ENCODE data around the gene MRPL12.

MRPL12 gene

GRCh38 chr17:81712468-81713003 is 9.4 kb downstream of the MRPL12 start:
- in situ Hi-C loops (cut with HindIII; ENCODE audit: low pct_ligation_motif_present, low pct_unique_long_range_greater_than_20kb, low sequenced_read_pairs) = no loop called here
- DNase-seq = peak; percentile 53

GRCh38 chr17:81713004-81713555 is 9.9 kb downstream of the MRPL12 start:
- no peak for DNase-seq
- in situ Hi-C loops (cut with HindIII; ENCODE audit: low pct_ligation_motif_present, low pct_unique_long_range_greater_than_20kb, low sequenced_read_pairs) = no loop called here

- DNase-seq = no peak
- in situ Hi-C loops (cut with HindIII; ENCODE audit: low pct_ligation_motif_present, low pct_unique_long_range_greater_than_20kb, low sequenced_read_pairs) = no loop called here
Measured at GRCh38 chr17:81713556-81714411, 10.6 kb downstream of the MRPL12 start.

GRCh38 chr17:81714412-81715106 is 11.4 kb downstream of the MRPL12 start:
- DNase-seq = no peak
- in situ Hi-C loops (cut with HindIII; ENCODE audit: low pct_ligation_motif_present, low pct_unique_long_range_greater_than_20kb, low sequenced_read_pairs) = no loop called here

- in situ Hi-C loops (cut with HindIII; ENCODE audit: low pct_ligation_motif_present, low pct_unique_long_range_greater_than_20kb, low sequenced_read_pairs) = no loop called here
Measured at GRCh38 chr17:81715107-81715871, 12.1 kb downstream of the MRPL12 start.

GRCh38 chr17:81715872-81716673 is 12.9 kb downstream of the MRPL12 start:
- no peak for DNase-seq
- in situ Hi-C loops (cut with HindIII; ENCODE audit: low pct_ligation_motif_present, low pct_unique_long_range_greater_than_20kb, low sequenced_read_pairs) = no loop called here

More at GRCh38 chr17:81715107-81715871, 12.1 kb downstream of the MRPL12 start:
- no peak for DNase-seq

GRCh38 chr17:81716674-81716996 is 13.5 kb downstream of the MRPL12 start:
- no peak for DNase-seq
- in situ Hi-C loops (cut with HindIII; ENCODE audit: low pct_ligation_motif_present, low pct_unique_long_range_greater_than_20kb, low sequenced_read_pairs) = no loop called here

- in situ Hi-C loops (cut with HindIII; ENCODE audit: low pct_ligation_motif_present, low pct_unique_long_range_greater_than_20kb, low sequenced_read_pairs) = no loop called here
- no peak for DNase-seq
Measured at GRCh38 chr17:81717049-81717765, 14.0 kb downstream of the MRPL12 start.

GRCh38 chr17:81717766-81718089 is 14.6 kb downstream of the MRPL12 start:
- in situ Hi-C loops (cut with HindIII; ENCODE audit: low pct_ligation_motif_present, low pct_unique_long_range_greater_than_20kb, low sequenced_read_pairs) = no loop called here
- no peak for DNase-seq

- DNase-seq = no peak
- in situ Hi-C loops (cut with HindIII; ENCODE audit: low pct_ligation_motif_present, low pct_unique_long_range_greater_than_20kb, low sequenced_read_pairs) = no loop called here
Measured at GRCh38 chr17:81719410-81720266, 16.5 kb downstream of the MRPL12 start.

GRCh38 chr17:81720267-81721071 is 17.3 kb downstream of the MRPL12 start:
- in situ Hi-C loops (cut with HindIII; ENCODE audit: low pct_ligation_motif_present, low pct_unique_long_range_greater_than_20kb, low sequenced_read_pairs) = no loop called here

GRCh38 chr17:81722184-81723120 is 19.3 kb downstream of the MRPL12 start:
- in situ Hi-C loops (cut with HindIII; ENCODE audit: low pct_ligation_motif_present, low pct_unique_long_range_greater_than_20kb, low sequenced_read_pairs) = no loop called here
- peak; percentile 72 for DNase-seq

More at GRCh38 chr17:81720267-81721071, 17.3 kb downstream of the MRPL12 start:
- DNase-seq = no peak

GRCh38 chr17:81723651-81724209 is 20.6 kb downstream of the MRPL12 start:
- no peak for DNase-seq
- in situ Hi-C loops (cut with HindIII; ENCODE audit: low pct_ligation_motif_present, low pct_unique_long_range_greater_than_20kb, low sequenced_read_pairs) = no loop called here

- in situ Hi-C loops (cut with HindIII; ENCODE audit: low pct_ligation_motif_present, low pct_unique_long_range_greater_than_20kb, low sequenced_read_pairs) = no loop called here
- no peak for DNase-seq
Measured at GRCh38 chr17:81725439-81725838, 22.3 kb downstream of the MRPL12 start.

- in situ Hi-C loops (cut with HindIII; ENCODE audit: low pct_ligation_motif_present, low pct_unique_long_range_greater_than_20kb, low sequenced_read_pairs) = no loop called here
Measured at GRCh38 chr17:81726004-81726403, 22.8 kb downstream of the MRPL12 start.

More at GRCh38 chr17:81726004-81726403, 22.8 kb downstream of the MRPL12 start:
- no peak for DNase-seq

Measured in ACHN (cell line).